ENCODE measurements around the gene NPM1. TPM values are rescaled to one million over a fixed set of nuclear protein-coding genes. Genes with fewer than 3 reads are reported as not detected.
"Not testable (repeated sequence)": the region's sequence is repeated elsewhere in the genome, so short reads cannot be mapped to it uniquely, and the experiment has no call there.

NPM1 gene
- total and polyA plus RNA-seq, 2 donors (not counting 1 experiment from before 2014, with no cell fraction given) = 158 to 920 TPM

DNA sequence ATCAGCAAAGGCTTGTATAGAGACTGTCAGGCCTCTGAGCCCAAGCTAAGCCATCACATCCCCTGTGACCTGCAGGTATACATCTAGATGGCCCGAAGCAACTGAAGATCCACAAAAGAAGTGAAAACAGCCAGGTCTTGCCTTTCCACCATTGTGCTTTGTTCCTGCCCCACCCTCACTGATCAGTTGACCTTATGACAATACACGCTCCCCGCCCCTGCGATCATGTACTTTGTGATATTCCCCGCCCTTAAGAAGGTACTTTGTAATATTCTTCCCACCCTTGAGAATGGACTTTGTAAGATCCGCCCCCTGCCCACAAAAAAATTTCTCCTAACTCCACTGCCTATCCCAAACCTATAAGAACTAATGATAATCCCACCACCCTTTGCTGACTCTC lies 18.6 kb upstream of the NPM1 start:
- TF ChIP-seq EZH2 (IDR thresholded peaks at IDR 0.05; ENCODE audit: borderline replicate concordance, insufficient read depth, low read depth, low read length, poor library complexity, severe bottlenecking) = no peak
- TF ChIP-seq, protein P1, sequence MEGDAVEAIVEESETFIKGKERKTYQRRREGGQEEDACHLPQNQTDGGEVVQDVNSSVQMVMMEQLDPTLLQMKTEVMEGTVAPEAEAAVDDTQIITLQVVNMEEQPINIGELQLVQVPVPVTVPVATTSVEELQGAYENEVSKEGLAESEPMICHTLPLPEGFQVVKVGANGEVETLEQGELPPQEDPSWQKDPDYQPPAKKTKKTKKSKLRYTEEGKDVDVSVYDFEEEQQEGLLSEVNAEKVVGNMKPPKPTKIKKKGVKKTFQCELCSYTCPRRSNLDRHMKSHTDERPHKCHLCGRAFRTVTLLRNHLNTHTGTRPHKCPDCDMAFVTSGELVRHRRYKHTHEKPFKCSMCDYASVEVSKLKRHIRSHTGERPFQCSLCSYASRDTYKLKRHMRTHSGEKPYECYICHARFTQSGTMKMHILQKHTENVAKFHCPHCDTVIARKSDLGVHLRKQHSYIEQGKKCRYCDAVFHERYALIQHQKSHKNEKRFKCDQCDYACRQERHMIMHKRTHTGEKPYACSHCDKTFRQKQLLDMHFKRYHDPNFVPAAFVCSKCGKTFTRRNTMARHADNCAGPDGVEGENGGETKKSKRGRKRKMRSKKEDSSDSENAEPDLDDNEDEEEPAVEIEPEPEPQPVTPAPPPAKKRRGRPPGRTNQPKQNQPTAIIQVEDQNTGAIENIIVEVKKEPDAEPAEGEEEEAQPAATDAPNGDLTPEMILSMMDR (IDR thresholded peaks at IDR 0.05) = no peak
- POLR2A ChIA-PET = no interaction called here
- intact Hi-C loops (cut with micrococcal nuclease) = no loop called here

DNA sequence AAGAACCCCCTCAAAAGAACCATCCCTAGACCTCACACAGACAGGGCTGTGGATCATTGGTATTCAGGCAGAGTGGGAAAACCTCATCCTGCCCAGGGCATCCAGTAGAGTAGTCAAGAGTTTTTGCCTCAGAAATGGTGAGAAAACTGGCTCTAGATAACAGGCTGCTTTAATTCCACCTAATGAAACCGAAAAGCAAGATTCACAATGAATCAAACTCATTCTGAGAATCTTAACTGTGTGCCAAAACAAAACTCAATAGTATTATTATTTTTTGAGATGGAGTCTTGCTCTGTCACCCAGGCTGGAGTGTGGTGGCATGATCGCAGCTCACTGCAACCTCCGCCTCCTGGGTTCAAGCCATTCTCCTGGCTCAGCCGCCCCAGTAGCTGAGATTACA lies 17.8 kb upstream of the NPM1 start:
- Histone ChIP-seq H3K4me1 (ENCODE audit: control insufficient read depth in 2 of 2, insufficient read depth in 2 of 2, low read length in 2 of 2) (no peaks in the 10 kb centered on the region), H3K4me3 (ENCODE audit: control extremely low read depth in 1 of 5, extremely low read depth in 1 of 5, insufficient read depth in 1 of 5, low read depth in 2 of 5, low read length in 4 of 5) (no peak overlapping the region), H3K27me3 (replicated peaks in 1 of 4; ENCODE audit: control extremely low read depth in 1 of 4, control insufficient read depth in 3 of 4, insufficient read depth in 4 of 4, low read length in 3 of 4) (peaks cover 0 to 3% (median 2%) of the 10 kb centered on the region in 4 experiments), H3K36me3 (replicated peaks in 1 of 2; ENCODE audit: control extremely low read depth in 1 of 2, control insufficient read depth in 1 of 2, extremely low read depth in 1 of 2, insufficient read depth in 2 of 2, low read length in 1 of 2) (no peaks in the 10 kb centered on the region), H3K79me2 (ENCODE audit: control insufficient read depth, insufficient read depth, low read length) (no peaks in the 10 kb centered on the region), H3K4me2 (replicated peaks; ENCODE audit: low read depth, low read length, poor library complexity, severe bottlenecking) (no peak overlapping the region), H3K27ac (ENCODE audit: low read length in 2 of 2) (no peak overlapping the region), H3K9me3 (ENCODE audit: control extremely low read depth in 1 of 3, control insufficient read depth in 2 of 3, insufficient read depth in 1 of 3, low read length in 2 of 3) (no peaks in the 10 kb centered on the region), H4K20me1 (ENCODE audit: control insufficient read depth, insufficient read depth, low read length, poor library complexity, severe bottlenecking) (no peaks in the 10 kb centered on the region), H3K9ac (ENCODE audit: low read length) (no peak overlapping the region), H2AFZ (ENCODE audit: insufficient read depth, low read depth, low read length, poor library complexity, severe bottlenecking) (no peak overlapping the region)
- no peak for TF ChIP-seq EZH2 (IDR thresholded peaks at IDR 0.05; ENCODE audit: borderline replicate concordance, insufficient read depth, low read depth, low read length, poor library complexity, severe bottlenecking)
- TF ChIP-seq, protein P1 (IDR thresholded peaks at IDR 0.05) = no peak
- ATAC-seq (ENCODE audit: low read depth) = no peak
- ChIA-PET POLR2A (no interaction called here), CTCF (no interaction called here)
- intact Hi-C loops (cut with micrococcal nuclease) = no loop called here
- whole genome bisulfite sequencing (ENCODE audit: insufficient coverage) = 100% methylated on average over 2 of the region's 4 CpGs
- Mint-ChIP-seq H3K4me1 (no peaks in the 10 kb centered on the region), H3K27me3 (peaks cover 19% of the 10 kb centered on the region), H3K9me3 (ENCODE audit: insufficient read depth) (no peaks in the 10 kb centered on the region), H3K27ac (no peak overlapping the region), H3K4me3 (no peak overlapping the region)
- no peak for DNase-seq

More for the DNA sequence above, 18.6 kb upstream of the NPM1 start:
- H3K9me3 ChIP-seq (ENCODE audit: control extremely low read depth in 1 of 3, control insufficient read depth in 2 of 3, insufficient read depth in 1 of 3, low read length in 2 of 3) = no peaks in the 10 kb centered on the region
- H2AFZ ChIP-seq (ENCODE audit: insufficient read depth, low read depth, low read length, poor library complexity, severe bottlenecking) = no peak overlapping the region
- no peaks in the 10 kb centered on the region for H3K36me3 ChIP-seq (replicated peaks in 1 of 2; ENCODE audit: control extremely low read depth in 1 of 2, control insufficient read depth in 1 of 2, extremely low read depth in 1 of 2, insufficient read depth in 2 of 2, low read length in 1 of 2)
- ATAC-seq (ENCODE audit: low read depth) = no peak
- Mint-ChIP-seq H3K9me3 (ENCODE audit: insufficient read depth) (no peaks in the 10 kb centered on the region), H3K27ac (no peak overlapping the region), H3K4me1 (peaks cover under 1% of the 10 kb centered on the region), H3K4me3 (no peak overlapping the region), H3K27me3 (peaks cover 19% of the 10 kb centered on the region)
- DNase-seq = no peak
- H3K79me2 ChIP-seq (ENCODE audit: control insufficient read depth, insufficient read depth, low read length) = no peaks in the 10 kb centered on the region
- H3K4me2 ChIP-seq (replicated peaks; ENCODE audit: low read depth, low read length, poor library complexity, severe bottlenecking) = no peak overlapping the region
- CTCF ChIA-PET = no interaction called here
- H3K4me3 ChIP-seq (ENCODE audit: control extremely low read depth in 1 of 5, extremely low read depth in 1 of 5, insufficient read depth in 1 of 5, low read depth in 2 of 5, low read length in 4 of 5) = no peak overlapping the region
- H4K20me1 ChIP-seq (ENCODE audit: control insufficient read depth, insufficient read depth, low read length, poor library complexity, severe bottlenecking) = no peaks in the 10 kb centered on the region
- 100% methylated on average over 1 of the region's 6 CpGs for WGBS (ENCODE audit: insufficient coverage)
- H3K9ac ChIP-seq (ENCODE audit: low read length) = no peak overlapping the region
- peaks cover 0 to 5% (median 2%) of the 10 kb centered on the region in 4 experiments for H3K27me3 ChIP-seq (replicated peaks in 1 of 4; ENCODE audit: control extremely low read depth in 1 of 4, control insufficient read depth in 3 of 4, insufficient read depth in 4 of 4, low read length in 3 of 4)
- H3K27ac ChIP-seq (ENCODE audit: low read length in 2 of 2) = no peak overlapping the region
- H3K4me1 ChIP-seq (ENCODE audit: control insufficient read depth in 2 of 2, insufficient read depth in 2 of 2, low read length in 2 of 2) = no peaks in the 10 kb centered on the region

DNA sequence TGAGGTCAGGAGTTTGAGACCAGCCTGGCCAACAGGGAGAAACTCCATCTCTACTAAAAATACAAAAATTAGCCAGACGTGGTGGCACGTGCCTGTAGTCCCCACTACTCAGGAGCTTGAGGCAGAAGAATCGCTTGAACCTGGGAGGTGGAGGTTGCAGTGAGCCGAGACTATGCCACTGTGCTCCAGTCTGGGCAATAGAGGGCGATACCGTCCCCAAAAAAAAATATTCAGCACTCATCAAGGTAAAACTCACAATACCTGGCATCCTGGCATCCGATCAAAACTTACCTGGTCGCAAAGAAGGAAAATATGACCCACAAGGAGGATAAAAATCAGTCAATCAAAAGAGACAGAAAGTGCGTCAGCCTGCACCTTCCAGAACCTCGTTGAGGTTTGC lies 16.8 kb upstream of the NPM1 start:
- H3K4me3 Mint-ChIP-seq; H3K9ac ChIP-seq (ENCODE audit: low read length); H3K36me3 ChIP-seq (replicated peaks in 1 of 2; ENCODE audit: control extremely low read depth in 1 of 2, control insufficient read depth in 1 of 2, extremely low read depth in 1 of 2, insufficient read depth in 2 of 2, low read length in 1 of 2); H3K79me2 ChIP-seq (ENCODE audit: control insufficient read depth, insufficient read depth, low read length); H2AFZ ChIP-seq (ENCODE audit: insufficient read depth, low read depth, low read length, poor library complexity, severe bottlenecking); ATAC-seq (ENCODE audit: low read depth); H3K9me3 ChIP-seq (ENCODE audit: control extremely low read depth in 1 of 3, control insufficient read depth in 2 of 3, insufficient read depth in 1 of 3, low read length in 2 of 3); H3K9me3 Mint-ChIP-seq (ENCODE audit: insufficient read depth); H3K4me3 ChIP-seq (ENCODE audit: control extremely low read depth in 1 of 5, extremely low read depth in 1 of 5, insufficient read depth in 1 of 5, low read depth in 2 of 5, low read length in 4 of 5); intact Hi-C loops (cut with micrococcal nuclease); POLR2A ChIA-PET; H3K27ac ChIP-seq (ENCODE audit: low read length in 2 of 2); CTCF ChIA-PET; H4K20me1 ChIP-seq (ENCODE audit: control insufficient read depth, insufficient read depth, low read length, poor library complexity, severe bottlenecking); DNase-seq; H3K27ac Mint-ChIP-seq; H3K4me2 ChIP-seq (replicated peaks; ENCODE audit: low read depth, low read length, poor library complexity, severe bottlenecking); H3K4me1 ChIP-seq (ENCODE audit: control insufficient read depth in 2 of 2, insufficient read depth in 2 of 2, low read length in 2 of 2); H3K4me1 Mint-ChIP-seq; H3K27me3 ChIP-seq (replicated peaks in 1 of 4; ENCODE audit: control extremely low read depth in 1 of 4, control insufficient read depth in 3 of 4, insufficient read depth in 4 of 4, low read length in 3 of 4): not testable (repeated sequence)
- H3K27me3 Mint-ChIP-seq = peaks cover 13% of the 10 kb centered on the region
- WGBS (ENCODE audit: insufficient coverage) = 63% methylated on average over 8 of the region's 10 CpGs

All from B cell (primary cell).